AG09319 (cell line): ENCODE measurements around the gene P2RX6.
"Not testable (repeated sequence)": the region's sequence is repeated elsewhere in the genome, so short reads cannot be mapped to it uniquely, and the experiment has no call there.

ENCODE experiments used
- DNase-seq: peaks from one replicate; pipeline ENCODE4 v3.0.0-alpha.2; 2010; ENCODE audit warnings: low read depth; ENCODE audit errors: extremely low read depth
- TF ChIP-seq, protein P1 (sequence below): IDR thresholded peaks from 2 replicates; pipeline ENCODE4 v1.5.1; 2011; ENCODE audit warnings: low read depth, mild to moderate bottlenecking, inconsistent platforms, low read length, moderate library complexity

Gene P2RX6

DNA sequence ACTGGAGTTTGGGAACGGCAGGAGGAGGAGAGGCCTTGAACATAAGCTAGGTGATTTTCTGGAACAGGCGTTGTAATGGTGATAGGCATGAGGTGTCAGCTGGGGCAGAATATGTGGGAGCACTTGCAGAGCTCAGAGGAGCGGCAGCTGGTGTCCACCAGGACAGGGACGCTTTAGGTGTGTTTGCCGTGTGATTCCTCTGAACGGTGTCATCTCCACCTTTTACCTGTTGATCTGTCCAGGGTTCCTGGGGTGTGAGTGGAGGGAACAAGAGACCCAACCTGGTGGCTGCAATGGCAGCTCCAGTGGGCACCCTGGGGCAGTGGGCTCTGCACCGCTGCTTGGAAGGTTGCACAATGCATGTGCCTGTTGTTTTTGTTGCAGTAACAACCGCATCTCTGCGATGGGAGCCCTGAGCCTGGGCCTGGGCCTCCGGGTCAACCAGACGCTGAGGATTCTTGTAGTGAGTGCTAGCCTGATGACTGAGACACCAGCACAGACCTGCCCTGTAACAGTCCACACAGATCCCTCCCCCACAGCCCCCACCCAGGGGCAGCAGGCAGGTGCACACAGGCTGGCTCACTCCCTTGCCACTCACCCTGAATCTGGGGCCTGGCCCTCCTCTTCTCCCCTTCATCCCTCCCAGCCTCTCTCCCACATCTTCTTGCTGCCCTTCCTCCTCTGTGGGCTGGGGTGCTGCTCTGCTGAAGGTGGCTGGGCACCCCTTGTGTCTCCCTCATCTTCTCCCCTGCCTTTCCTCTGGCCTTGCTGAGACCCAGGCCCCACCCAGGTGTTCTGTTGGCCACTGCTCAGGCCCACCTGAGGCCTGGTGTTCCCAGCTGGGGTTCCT lies 40.0 kb downstream of the P2RX6 start:
- DNase-seq: no peak
- TF ChIP-seq, protein P1, sequence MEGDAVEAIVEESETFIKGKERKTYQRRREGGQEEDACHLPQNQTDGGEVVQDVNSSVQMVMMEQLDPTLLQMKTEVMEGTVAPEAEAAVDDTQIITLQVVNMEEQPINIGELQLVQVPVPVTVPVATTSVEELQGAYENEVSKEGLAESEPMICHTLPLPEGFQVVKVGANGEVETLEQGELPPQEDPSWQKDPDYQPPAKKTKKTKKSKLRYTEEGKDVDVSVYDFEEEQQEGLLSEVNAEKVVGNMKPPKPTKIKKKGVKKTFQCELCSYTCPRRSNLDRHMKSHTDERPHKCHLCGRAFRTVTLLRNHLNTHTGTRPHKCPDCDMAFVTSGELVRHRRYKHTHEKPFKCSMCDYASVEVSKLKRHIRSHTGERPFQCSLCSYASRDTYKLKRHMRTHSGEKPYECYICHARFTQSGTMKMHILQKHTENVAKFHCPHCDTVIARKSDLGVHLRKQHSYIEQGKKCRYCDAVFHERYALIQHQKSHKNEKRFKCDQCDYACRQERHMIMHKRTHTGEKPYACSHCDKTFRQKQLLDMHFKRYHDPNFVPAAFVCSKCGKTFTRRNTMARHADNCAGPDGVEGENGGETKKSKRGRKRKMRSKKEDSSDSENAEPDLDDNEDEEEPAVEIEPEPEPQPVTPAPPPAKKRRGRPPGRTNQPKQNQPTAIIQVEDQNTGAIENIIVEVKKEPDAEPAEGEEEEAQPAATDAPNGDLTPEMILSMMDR: no peak

DNA sequence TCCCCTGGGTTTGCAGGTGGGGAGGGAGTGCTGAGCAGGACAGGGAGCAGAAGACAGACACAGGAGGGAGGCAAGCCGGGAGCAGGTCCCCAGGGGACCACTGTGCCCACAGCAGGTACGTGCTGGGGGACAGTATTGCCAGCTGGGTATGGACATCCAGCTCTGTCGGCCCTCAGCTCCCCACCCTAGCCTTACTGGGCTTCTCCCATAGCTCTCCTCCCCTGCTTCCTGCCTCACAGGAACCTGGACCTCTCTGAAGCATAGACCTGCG lies 40.5 kb downstream of the P2RX6 start:
- TF ChIP-seq, protein P1: no peak
- DNase-seq: no peak

DNA sequence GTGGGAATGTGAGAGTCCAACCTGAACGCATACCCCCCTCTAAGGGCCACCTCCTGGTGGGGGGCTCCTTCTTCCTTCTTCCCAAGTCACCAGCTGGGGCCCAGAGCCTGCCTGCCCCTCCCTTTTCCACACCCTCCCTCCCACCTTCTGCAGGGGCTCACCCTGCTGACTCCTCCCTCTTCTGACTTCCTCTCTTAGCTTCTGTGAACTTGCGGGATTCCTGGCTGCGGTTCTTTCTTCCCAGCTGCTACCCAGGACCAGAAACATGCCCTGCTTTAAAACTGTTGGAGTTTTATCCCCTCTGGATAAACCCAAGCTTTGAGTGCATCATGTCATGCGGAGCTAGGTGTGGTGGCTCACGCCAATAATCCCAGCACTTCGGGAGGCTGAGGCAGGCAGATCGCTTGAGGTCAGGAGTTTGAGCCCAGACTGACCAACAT lies 40.9 kb downstream of the P2RX6 start:
- DNase-seq: no peak

DNA sequence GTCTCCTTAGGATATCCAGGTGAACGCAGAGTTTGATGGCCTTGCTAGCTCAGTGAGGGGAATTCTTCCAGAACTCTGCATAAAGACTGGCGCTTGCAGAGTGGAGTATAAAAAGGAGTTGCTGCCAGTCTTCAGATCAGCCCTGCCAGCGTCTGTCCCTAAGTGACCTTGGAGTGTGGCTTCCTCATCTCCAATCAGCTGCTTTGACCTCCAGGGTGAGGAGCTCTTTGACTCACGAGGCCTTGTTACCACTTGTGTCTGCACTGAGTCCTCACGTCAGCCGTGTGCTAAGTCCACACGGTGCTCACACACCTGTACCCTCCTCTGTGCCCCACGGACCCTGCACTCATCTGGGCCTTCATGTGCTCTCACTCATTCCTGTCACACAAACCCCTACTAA lies 45.4 kb downstream of the P2RX6 start:
- not testable (repeated sequence) for DNase-seq

More for the DNA sequence above, 40.9 kb downstream of the P2RX6 start:
- TF ChIP-seq, protein P1: no peak

DNA sequence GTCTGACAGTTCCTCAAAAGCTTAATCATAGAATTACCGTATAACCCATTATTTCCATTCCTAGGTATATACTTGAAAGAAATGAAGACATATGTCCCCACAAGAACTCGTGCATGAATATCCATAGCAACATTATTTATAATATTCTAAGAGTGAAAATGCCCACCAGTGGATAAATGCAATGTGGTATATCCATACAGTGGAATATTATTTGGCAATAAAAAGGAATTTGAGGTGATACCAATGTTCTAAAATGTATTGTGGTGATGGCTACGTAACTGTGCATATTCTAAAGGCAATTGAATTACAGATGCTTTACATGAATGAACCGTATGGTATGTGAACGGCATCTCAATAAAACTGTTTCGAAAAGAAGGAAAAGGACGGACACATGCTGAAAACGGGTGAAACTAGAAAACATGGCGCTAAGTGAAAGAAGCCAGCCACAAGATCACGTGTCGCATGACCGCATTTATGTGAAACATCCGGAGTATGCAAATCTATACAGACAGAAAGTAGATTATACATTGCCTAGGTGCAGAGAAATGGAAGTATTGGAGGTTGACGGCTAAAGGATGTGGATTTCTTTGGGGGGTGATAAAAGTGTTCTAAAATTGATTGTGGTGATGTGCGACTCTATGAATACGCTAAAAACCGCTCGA lies 46.8 kb downstream of the P2RX6 start:
- DNase-seq: not testable (repeated sequence)

DNA sequence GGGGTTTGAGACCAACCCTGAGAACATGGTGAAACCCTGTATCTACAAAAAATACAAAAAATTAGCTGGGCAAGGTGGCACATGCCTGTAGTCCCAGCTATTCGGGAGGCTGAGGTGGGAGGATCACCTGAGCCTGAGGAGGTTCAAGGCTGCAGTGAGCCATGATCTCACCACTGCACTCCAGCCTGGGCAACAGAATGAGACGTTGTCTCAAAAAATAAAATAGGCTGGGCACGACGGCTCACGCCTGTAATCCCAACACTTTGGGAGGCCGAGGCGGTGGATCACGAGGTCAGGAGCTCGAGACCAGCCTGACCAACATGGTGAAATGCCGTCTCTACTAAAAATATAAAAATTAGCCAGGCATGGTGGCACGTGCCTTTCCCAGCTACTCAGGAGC lies 49.5 kb downstream of the P2RX6 start:
- DNase-seq: not testable (repeated sequence)

DNA sequence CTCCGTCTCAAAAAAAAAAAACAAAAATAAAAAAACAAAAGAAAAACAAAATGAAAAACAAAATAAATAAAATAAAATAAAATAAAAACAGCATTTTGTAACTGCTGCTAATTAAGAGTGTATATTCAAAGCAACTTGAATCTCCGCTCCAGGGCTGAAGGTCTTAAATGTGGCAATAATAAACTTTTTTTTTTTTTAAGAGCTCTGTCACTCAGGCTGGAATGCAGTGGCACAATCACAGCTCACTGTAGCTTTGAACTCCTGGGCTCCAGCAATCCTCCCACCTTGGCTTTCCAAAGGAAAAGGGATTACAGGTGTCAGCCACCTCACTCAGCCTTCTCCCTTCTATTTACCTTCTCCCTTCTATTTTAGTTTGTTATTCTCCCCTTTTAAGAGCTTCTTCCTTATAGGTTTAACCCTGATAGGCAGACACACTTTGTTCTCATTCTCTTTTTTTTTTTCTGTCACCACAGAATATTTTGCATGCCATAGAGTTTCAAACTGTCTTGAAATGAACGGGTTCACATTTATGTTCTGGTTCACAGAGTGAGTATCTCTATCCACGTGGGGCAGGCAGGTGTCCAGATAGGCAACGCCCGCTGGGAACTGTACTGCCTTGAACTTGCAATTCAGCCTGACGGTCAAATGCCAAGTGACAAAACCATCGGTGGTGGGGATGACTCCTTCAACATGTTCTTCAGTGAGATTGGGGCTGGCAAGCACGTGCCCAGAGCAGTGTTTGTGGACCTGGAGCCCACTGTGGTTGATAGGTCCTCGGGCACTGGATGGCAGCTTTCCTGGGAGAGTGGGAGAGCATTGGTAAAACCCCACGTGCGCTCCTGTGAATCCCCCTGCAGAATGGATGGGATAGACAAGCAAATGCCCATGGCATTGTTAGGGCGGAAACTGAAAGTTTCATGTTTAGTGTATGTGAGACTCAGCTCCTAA lies 50.2 kb downstream of the P2RX6 start:
- DNase-seq: no peak
- TF ChIP-seq, protein P1: no peak

DNA sequence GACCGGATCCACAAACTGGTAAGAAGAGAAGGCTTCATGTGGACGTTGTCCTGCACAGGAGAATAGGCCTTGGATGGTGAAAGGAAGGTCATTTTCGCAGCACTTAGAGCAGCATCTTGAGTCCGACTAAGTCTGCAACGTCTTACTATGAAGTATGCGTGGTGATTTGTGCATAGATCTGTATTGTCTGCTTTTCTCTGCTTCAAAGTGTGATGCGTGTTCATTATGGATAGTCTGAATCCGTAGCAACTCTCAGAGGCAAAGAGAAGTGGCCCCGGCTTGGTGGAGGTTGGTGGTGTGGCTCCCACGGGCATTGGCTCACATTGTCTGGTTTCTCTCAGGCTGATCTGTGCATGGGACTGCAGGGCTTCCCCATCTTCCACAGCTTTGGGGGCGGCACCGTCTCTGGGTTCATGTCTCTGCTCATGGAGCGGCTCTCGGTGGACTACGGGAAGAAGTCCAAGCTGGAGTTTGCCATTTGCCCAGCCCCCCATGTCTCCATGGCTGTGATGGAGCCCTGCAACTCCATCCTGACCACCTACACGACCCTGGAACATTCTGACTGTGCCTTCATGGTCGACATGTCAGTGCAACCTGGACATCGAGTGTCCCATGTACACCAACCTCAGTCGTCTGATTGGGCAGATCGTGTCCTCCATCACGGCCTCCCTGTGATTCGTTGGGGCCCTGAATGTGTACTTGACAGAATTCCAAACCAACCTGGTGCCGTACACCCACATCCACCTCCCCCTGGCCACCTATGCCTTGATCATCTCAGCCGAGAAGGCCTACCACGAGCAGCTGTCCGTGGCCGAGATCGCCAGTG lies 52.3 kb downstream of the P2RX6 start:
- TF ChIP-seq, protein P1: no peak
- no peak for DNase-seq
